ENCODE results near the gene TCF4. TPM values are rescaled to one million over a fixed set of nuclear protein-coding genes. Genes with fewer than 3 reads are reported as not detected.
A peak's percentile ranks its signal among the peaks of the same experiment; 100 is the strongest.

Gene TCF4
- total and polyA plus RNA-seq, 4 donors = 14.3 to 356 (median 73.0) TPM

- DNase-seq = peak in 2 of 3 donors; percentile 80 to 86
- peak overlapping the region in 1 of 2 donors; percentile 50 for H3K9ac ChIP-seq (ENCODE audit: insufficient read depth in 1 of 2, low read length in 2 of 2)
Observed at GRCh38 chr18:55500316-55501086, 87.5 kb downstream of the TCF4 start.

GRCh38 chr18:55499526-55499925 lies 88.5 kb downstream of the TCF4 start:
- ATAC-seq (ENCODE audit: insufficient read depth, low FRiP score) (no peak), DNase-seq (no peak)
- H3K36me3 ChIP-seq (ENCODE audit: control insufficient read depth in 4 of 4, insufficient read depth in 4 of 4, low read length in 4 of 4) = peaks cover 0 to 2% (median 0%) of the 10 kb centered on the region in 4 donors
- no peaks in the 10 kb centered on the region for H3K27me3 ChIP-seq (ENCODE audit: control insufficient read depth in 3 of 3, insufficient read depth in 3 of 3, low read length in 2 of 3)
- no peak overlapping the region for H3K27ac ChIP-seq (ENCODE audit: low read depth in 1 of 2, low read length in 1 of 2)
- 95 to 98% methylated on average over 3 of the region's 3 CpGs for WGBS, 2 donors
- no peak overlapping the region for H3K4me3 ChIP-seq
- H3K9me3 ChIP-seq (ENCODE audit: control insufficient read depth in 4 of 4, insufficient read depth in 3 of 4, low read length in 3 of 4) = no peaks in the 10 kb centered on the region
- TF ChIP-seq CTCF (IDR thresholded peaks at IDR 0.05; ENCODE audit: control extremely low read depth, extremely low read depth) = no peak
- peaks cover 2 to 53% (median 19%) of the 10 kb centered on the region in 5 donors for H3K4me1 ChIP-seq (ENCODE audit: control insufficient read depth in 5 of 5, insufficient read depth in 5 of 5, low read length in 5 of 5)
- no peak overlapping the region for H3K9ac ChIP-seq (ENCODE audit: insufficient read depth in 1 of 2, low read length in 2 of 2)

More at GRCh38 chr18:55500316-55501086, 87.5 kb downstream of the TCF4 start:
- no peak overlapping the region for H3K4me3 ChIP-seq
- peaks cover 2 to 52% (median 19%) of the 10 kb centered on the region in 5 donors for H3K4me1 ChIP-seq (ENCODE audit: control insufficient read depth in 5 of 5, insufficient read depth in 5 of 5, low read length in 5 of 5)
- ATAC-seq (ENCODE audit: insufficient read depth, low FRiP score) = peak; percentile 19
- H3K9me3 ChIP-seq (ENCODE audit: control insufficient read depth in 4 of 4, insufficient read depth in 3 of 4, low read length in 3 of 4) = no peaks in the 10 kb centered on the region
- WGBS, 2 donors = 34 to 54% methylated on average over 4 of the region's 4 CpGs
- no peak for TF ChIP-seq CTCF (IDR thresholded peaks at IDR 0.05; ENCODE audit: control extremely low read depth, extremely low read depth)
- H3K36me3 ChIP-seq (ENCODE audit: control insufficient read depth in 4 of 4, insufficient read depth in 4 of 4, low read length in 4 of 4) = peaks cover 0 to 2% (median 0%) of the 10 kb centered on the region in 4 donors
- H3K27me3 ChIP-seq (ENCODE audit: control insufficient read depth in 3 of 3, insufficient read depth in 3 of 3, low read length in 2 of 3) = no peaks in the 10 kb centered on the region
- peak overlapping the region; percentile 40 to 69 for H3K27ac ChIP-seq (ENCODE audit: low read depth in 1 of 2, low read length in 1 of 2)

GRCh38 chr18:55497825-55498403 lies 90.1 kb downstream of the TCF4 start:
- Histone ChIP-seq H3K27ac (ENCODE audit: low read depth in 1 of 2, low read length in 1 of 2) (no peak overlapping the region), H3K4me3 (no peak overlapping the region), H3K9me3 (ENCODE audit: control insufficient read depth in 4 of 4, insufficient read depth in 3 of 4, low read length in 3 of 4) (no peaks in the 10 kb centered on the region), H3K27me3 (ENCODE audit: control insufficient read depth in 3 of 3, insufficient read depth in 3 of 3, low read length in 2 of 3) (no peaks in the 10 kb centered on the region), H3K4me1 (ENCODE audit: control insufficient read depth in 5 of 5, insufficient read depth in 5 of 5, low read length in 5 of 5) (peaks cover 2 to 48% (median 15%) of the 10 kb centered on the region in 5 donors), H3K9ac (ENCODE audit: insufficient read depth in 1 of 2, low read length in 2 of 2) (no peak overlapping the region), H3K36me3 (ENCODE audit: control insufficient read depth in 4 of 4, insufficient read depth in 4 of 4, low read length in 4 of 4) (peaks cover 0 to 2% (median 0%) of the 10 kb centered on the region in 4 donors)
- TF ChIP-seq CTCF (IDR thresholded peaks at IDR 0.05; ENCODE audit: control extremely low read depth, extremely low read depth) = no peak
- no peak for ATAC-seq (ENCODE audit: insufficient read depth, low FRiP score)
- WGBS, 2 donors = 78 to 88% methylated on average over 5 of the region's 5 CpGs
- no peak for DNase-seq

Data from lung (tissue), 12 donors.